Colonic mucosa (tissue), 4 donors: ENCODE data around the gene UBQLN1. TPM values are rescaled to one million over a fixed set of nuclear protein-coding genes. Genes with fewer than 3 reads are reported as not detected.

Source experiments
- DNase-seq: peaks from one replicate; pipeline ENCODE4 v3.0.0-alpha.2; 2020
- H3K27ac ChIP-seq: fragments of 200-600 bp; one replicate; pipeline ENCODE4 v1.8.0; 2021
- H3K27me3 ChIP-seq: fragments of 200-600 bp; one replicate; pipeline ENCODE4 v1.8.0; 2021
- H3K36me3 ChIP-seq: fragments of 200-600 bp; one replicate; pipeline ENCODE4 v1.8.0; 2021
- H3K4me1 ChIP-seq: fragments of 200-600 bp; one replicate; pipeline ENCODE4 v1.8.0; 2021; ENCODE audit warnings: mild to moderate bottlenecking
- H3K4me3 ChIP-seq: fragments of 200-600 bp; one replicate; pipeline ENCODE4 v1.8.0; 2021
- H3K9ac ChIP-seq, 2 donors: one replicate each; pipeline ENCODE4 v1.7.0; 2013; ENCODE audit warnings: control low read depth in 2 of 2, low read depth in 2 of 2, low read length in 2 of 2
- H3K9me3 ChIP-seq: fragments of 200-600 bp; one replicate; pipeline ENCODE4 v1.8.0; 2021
- CTCF ChIP-seq: fragments of 200-600 bp; IDR thresholded peaks from one replicate; pipeline ENCODE4 v1.8.0; 2022; ENCODE audit warnings: antibody characterized with exemption, mild to moderate bottlenecking
- intact Hi-C: fragments of 100-400 bp; cut with DNase I; formaldehyde crosslinking; loops from one replicate; pipeline ENCODE4 v1.14.1; 2022
- total RNA-seq, 2 donors: library from RNA; stranded (reverse); fragmentation: NEBNext Ultra II Directional in 1 of 2; extraction: Animal tissue kit (Norgen Biotek cat#: 25700) in 1 of 2; gene quantifications; one replicate each; pipeline ENCODE4 v1.2.1, GENCODE V29; 2021
- donor health status: healthy.
- donor health status: DM: no; HTN: no; CAD: no.
- donor health status: DM: no; HTN: no; CAD: no.

The UBQLN1 gene
- total RNA-seq, 2 donors from 2014 or later = 87.3 to 101 TPM

DNA sequence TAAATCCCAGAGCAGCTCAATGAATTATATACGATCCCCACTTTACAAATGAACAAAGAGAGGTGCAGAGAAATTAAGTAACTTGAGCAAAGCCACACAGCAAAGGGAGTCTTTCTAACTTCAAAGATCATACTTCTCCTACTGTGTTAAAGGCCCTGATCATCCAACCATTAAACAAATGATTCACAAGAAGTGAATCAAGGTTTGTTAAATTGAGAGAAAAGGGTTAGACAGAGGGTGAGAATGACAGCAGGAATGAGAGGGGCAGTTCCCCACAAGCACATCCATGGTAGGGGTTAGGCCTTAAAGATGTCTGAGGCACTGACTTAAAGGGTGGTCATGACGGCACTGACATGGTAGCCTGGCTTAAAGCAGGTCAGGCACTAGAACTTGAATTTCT lies 74.1 kb downstream of the UBQLN1 start:
- TF ChIP-seq CTCF = no peak
- intact Hi-C loops = no loop called here
- Histone ChIP-seq H3K36me3 (no peaks in the 10 kb centered on the region), H3K9ac (no peak overlapping the region), H3K27ac (no peak overlapping the region), H3K4me1 (no peaks in the 10 kb centered on the region), H3K9me3 (no peaks in the 10 kb centered on the region), H3K27me3 (no peaks in the 10 kb centered on the region), H3K4me3 (no peak overlapping the region)
- no peak for DNase-seq

DNA sequence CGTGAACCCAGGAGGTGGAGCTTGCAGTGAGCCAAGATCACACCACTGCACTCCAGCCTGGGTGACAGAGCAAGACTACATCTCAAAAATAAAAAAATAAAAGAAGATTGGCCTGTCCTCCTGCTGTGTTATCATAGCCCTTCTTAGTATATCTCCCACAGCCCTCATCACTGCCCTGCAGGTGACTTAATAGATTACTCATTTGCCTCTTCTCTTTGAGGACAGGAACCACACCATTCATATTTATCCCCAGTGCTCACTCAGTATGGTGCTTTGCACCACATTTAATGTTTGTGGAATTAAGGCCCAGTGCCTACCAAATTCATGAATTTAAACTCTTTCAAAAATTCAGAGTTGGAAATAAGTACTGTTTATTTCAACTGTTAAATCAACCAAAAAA lies 74.5 kb downstream of the UBQLN1 start:
- Histone ChIP-seq H3K9ac (no peak overlapping the region), H3K4me3 (no peak overlapping the region), H3K4me1 (no peaks in the 10 kb centered on the region), H3K36me3 (no peaks in the 10 kb centered on the region), H3K27me3 (no peaks in the 10 kb centered on the region), H3K27ac (no peak overlapping the region), H3K9me3 (no peaks in the 10 kb centered on the region)
- no peak for TF ChIP-seq CTCF
- intact Hi-C loops = no loop called here
- DNase-seq = no peak

- no peak for TF ChIP-seq CTCF
- Histone ChIP-seq H3K4me1 (no peaks in the 10 kb centered on the region), H3K9ac (no peak overlapping the region), H3K36me3 (no peaks in the 10 kb centered on the region), H3K27me3 (no peaks in the 10 kb centered on the region), H3K4me3 (no peak overlapping the region), H3K27ac (no peak overlapping the region), H3K9me3 (no peaks in the 10 kb centered on the region)
- intact Hi-C loops = no loop called here
- DNase-seq = no peak
Observed at GRCh38 chr9:83630938-83631457, 76.8 kb downstream of the UBQLN1 start.

- H3K9me3 ChIP-seq = no peaks in the 10 kb centered on the region
- no peak overlapping the region for H3K4me3 ChIP-seq
- intact Hi-C loops = loop anchor here (10.0 kb wide), 1 partner anchor 285 kb away; no protein-coding TSS in a partner anchor
- no peaks in the 10 kb centered on the region for H3K27me3 ChIP-seq
- no peak overlapping the region for H3K9ac ChIP-seq
- H3K27ac ChIP-seq = no peak overlapping the region
- no peak for DNase-seq
- TF ChIP-seq CTCF = no peak
- H3K36me3 ChIP-seq = no peaks in the 10 kb centered on the region
- no peaks in the 10 kb centered on the region for H3K4me1 ChIP-seq
Observed at GRCh38 chr9:83629433-83630104, 78.2 kb downstream of the UBQLN1 start.

DNA sequence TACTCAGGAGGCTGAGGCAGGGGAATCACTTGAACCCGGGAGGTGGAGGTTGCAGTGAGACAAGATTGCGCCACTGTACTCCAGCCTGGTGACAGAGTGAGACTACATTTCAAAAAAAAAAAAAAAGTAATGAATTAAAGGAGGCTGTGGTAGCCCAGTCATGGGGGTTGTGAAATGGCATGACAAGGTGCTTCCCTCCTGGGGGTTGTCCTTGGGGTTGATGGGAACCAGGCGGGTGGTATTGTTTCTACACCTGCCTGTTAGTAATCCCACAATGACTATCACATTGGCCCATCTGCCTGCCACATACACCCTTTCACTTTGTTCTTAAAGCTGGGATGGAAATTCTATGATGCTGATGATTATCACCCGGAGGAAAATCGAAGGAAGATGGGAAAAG lies 79.2 kb downstream of the UBQLN1 start:
- H3K27ac ChIP-seq = no peak overlapping the region
- DNase-seq = no peak
- intact Hi-C loops = loop anchor here (10.0 kb wide), 1 partner anchor 286 kb away; no protein-coding TSS in a partner anchor
- H3K27me3 ChIP-seq = no peaks in the 10 kb centered on the region
- H3K36me3 ChIP-seq = no peaks in the 10 kb centered on the region
- no peaks in the 10 kb centered on the region for H3K9me3 ChIP-seq
- H3K4me3 ChIP-seq = no peak overlapping the region
- H3K4me1 ChIP-seq = peaks cover 3% of the 10 kb centered on the region
- no peak for TF ChIP-seq CTCF
- H3K9ac ChIP-seq = no peak overlapping the region
